GM18526 (cell line): ENCODE measurements around the gene PPP6R3.

Experiments
- POLR2A ChIP-seq: IDR thresholded peaks from 3 replicates; pipeline ENCODE4 v1.6.1; 2011; ENCODE audit not compliant: insufficient read length; ENCODE audit errors: extremely low read depth

Gene PPP6R3

GRCh38 chr11:68429661-68430060 is 30.9 kb upstream of the PPP6R3 start:
- TF ChIP-seq POLR2A: no peak

GRCh38 chr11:68430384-68430783 is 30.2 kb upstream of the PPP6R3 start:
- no peak for TF ChIP-seq POLR2A

DNA sequence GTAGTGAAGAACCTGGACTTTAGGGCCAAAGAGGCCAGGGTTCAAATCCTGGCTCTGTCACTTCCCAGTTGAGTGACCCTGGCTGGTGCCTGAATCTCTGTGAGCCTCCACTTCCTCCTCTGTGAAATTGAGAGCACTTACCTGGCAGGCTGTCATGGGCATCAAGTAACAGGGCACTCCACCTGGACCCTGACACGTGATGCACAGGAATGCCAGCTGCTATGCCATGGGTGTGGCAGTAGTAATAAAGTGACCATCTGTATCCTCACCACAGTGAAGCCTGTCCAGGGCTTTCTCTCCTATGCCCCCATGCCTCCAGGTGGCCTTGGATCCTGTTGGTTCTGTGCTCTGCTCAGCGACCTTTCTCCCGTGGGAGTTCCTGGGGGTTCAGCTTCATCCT is 29.8 kb upstream of the PPP6R3 start:
- no peak for TF ChIP-seq POLR2A

DNA sequence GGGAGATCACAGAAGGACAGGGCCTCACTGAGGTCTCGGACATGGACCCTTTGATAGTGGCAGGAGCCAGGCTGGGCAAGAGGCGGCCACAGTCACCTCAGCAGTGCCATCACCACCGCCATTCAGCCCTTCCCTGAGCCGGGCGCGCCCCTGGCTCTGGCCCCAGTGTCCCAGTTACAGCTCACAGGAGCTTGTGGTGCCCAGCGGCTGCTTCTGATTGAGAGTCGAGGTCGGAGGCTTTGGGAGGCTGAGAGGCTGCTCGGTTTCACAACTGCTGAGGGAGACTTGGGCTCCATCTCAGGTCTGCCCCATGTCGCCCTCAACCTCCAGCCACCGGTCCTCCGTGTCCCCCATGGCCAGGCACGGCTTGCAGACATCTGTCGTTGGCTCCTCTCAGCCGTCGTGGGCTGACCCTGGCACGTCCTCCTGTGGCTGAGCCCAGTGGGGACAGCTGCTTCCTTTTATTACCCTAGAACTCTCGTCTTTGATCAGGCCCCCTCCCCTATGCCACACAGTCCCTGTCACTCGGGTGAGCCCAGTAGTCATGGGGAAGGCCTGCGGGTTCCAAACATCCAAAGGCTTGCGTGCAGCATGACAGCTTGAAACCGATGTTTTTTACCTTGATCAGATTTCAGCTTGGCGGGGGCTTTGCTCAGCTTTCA is 28.4 kb upstream of the PPP6R3 start:
- no peak for TF ChIP-seq POLR2A

- no peak for TF ChIP-seq POLR2A
Observed at GRCh38 chr11:68432874-68433273, 27.7 kb upstream of the PPP6R3 start.

DNA sequence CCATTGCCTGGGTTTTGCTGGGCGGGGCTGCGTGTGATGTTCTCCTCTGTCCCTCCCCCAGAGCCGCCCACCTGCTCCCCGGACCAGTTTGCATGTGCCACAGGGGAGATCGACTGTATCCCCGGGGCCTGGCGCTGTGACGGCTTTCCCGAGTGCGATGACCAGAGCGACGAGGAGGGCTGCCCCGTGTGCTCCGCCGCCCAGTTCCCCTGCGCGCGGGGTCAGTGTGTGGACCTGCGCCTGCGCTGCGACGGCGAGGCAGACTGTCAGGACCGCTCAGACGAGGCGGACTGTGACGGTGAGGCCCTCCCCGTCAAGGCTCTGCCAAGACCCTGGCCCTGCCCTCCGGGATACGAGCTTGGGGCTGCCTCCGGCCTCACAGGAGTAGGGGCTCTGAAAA is 27.0 kb upstream of the PPP6R3 start:
- TF ChIP-seq POLR2A: no peak

- TF ChIP-seq POLR2A: no peak
Observed at GRCh38 chr11:68436162-68436888, 24.2 kb upstream of the PPP6R3 start.

DNA sequence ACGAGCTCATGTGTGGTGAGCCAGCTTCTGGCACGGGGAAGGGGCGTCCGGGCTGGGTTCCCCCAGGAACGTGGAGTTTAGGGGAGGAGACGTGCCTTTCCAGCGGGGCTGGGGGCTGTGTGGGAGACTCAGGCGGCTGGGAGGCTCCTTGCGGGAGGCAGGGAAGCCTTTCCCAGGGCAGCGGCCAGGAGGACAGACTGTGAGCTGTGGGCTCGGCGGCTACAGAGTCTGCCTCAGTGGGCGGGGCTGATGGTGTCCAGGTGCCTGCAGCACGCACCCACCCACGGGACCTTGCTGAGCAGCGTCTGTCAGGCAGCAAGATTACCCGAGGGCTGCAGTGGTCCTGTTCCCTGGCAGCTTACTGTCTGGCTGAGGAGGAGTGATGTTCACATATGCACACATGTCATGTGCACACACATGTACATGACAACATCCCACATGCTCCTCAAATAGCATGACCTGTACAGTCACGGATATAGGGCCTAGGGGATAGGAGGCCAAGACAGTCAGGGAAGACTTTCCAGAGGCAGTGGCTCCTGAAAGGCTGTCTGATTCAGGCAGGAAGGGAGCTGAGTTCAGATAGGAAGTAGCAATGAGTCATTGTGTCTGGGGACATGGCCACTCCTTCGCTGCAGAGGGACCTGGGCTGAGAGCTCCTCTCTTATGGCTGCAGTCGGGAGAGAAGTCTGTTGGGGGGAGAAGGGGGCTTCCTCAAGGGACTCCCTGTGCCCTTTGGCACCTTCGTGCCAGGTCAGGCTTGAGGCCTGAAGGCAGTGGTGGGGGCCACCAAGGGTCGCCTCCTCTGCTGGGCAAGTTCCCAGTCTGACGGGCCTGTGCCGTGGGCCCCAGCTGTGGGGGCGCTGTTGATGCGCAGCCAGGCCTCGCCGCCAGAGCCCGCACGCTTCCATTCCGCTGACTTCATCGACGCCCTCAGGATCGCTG is 23.3 kb upstream of the PPP6R3 start:
- TF ChIP-seq POLR2A: no peak

- no peak for TF ChIP-seq POLR2A
Observed at GRCh38 chr11:68437927-68438657, 22.5 kb upstream of the PPP6R3 start.

- TF ChIP-seq POLR2A: no peak
Observed at GRCh38 chr11:68438658-68439259, 21.8 kb upstream of the PPP6R3 start.

GRCh38 chr11:68439355-68440065 is 21.0 kb upstream of the PPP6R3 start:
- no peak for TF ChIP-seq POLR2A

DNA sequence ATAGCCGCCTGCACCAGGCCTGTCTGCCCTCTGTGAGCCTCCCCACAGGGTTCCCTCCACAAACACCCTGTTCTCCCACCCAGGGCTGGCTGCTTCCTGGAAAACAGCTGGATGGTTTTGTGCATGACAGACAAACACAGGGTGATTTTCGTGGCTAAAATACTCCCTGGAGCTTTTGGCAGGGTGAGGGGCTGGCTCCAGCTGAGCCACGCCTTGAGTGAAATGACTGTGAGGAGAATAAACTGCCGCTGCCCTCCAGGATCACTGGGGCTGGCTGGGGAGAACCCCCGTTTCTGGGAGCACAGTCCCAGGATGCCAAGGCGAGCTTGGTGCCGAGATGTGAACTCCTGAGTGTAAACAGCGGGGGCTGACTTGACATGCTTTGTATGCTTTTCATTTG is 20.3 kb upstream of the PPP6R3 start:
- TF ChIP-seq POLR2A: no peak

DNA sequence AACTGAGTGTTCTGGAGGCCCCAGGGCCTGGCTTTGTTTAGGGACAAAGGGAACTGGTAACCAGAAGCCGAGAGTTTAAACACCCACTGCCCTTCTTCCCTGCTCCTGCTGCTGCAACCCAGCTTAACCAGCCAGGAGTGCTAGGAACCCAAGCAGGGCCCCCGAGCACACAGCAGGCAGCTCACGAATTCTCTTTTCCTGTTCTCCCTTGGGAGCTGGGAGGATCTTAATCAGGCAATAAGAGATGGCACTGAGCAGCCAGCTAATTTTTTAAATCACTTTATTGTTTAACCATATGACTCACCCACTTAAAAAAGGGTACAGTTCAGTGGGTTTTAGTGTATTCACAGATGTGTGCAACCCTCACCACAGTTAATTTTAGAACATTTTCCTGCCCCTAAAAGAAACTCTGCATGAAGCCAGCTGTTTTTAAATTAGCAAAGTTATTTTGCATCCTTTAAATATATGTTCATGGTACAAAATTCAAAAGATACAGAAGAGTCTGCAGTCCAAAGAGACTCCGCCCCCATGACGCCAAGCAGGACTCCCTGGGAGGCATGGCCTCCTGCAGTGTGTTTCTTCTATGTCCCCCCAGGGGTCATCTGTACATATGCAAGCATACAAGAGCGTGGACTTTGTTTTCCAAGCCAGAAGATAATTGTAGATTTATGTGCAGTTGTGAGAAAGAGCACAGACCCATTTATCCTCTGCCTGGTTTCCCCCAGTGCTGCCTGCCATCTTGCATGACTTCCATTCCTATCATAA is 18.9 kb upstream of the PPP6R3 start:
- TF ChIP-seq POLR2A: no peak
